SHP77 treated with DMSO at 0.1 percent for 48 hours (cell line): ENCODE results near the gene ZW10.
"Not testable (repeated sequence)": the region's sequence is repeated elsewhere in the genome, so short reads cannot be mapped to it uniquely, and the experiment has no call there.

Source experiments
- DNase-seq: peaks from one replicate; lab custom pipeline; 2025; lab: John Stamatoyannopoulos, UW

Gene ZW10

DNA sequence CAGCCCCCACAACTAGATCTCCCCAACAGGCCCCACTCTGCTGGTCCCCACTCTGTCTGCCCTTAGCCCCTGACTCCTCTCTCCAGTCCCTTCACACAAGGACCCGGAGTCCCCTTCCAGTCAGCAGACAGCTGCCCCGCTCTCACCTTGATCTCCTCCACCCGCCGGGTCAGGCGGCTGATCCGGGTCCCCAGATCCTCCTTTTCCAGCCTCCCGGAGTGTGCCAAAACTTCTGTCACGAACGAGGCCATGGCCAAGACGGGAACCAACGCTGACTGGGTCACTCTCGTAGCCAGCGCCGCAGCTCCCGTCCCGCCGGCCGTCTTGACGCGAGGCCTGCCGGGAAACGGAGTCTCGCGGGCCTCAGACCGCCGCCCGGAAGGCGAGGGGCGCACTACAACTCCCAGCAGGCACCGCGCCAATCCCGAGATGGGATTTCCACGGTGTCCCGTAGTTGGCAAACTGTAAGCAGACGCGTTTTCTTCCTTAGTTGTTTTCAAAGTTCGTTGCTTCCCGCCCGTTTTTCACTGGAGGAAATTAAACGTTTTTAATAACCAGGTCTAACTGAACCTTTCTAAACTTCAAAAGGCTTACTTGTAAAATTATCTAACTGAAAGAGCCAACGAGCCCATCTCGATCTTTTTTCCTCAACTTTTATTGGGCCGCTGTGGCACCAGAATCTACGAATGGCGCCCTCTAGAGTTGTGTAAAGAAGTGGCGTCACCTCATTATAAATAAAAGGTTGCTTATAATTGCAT, at the start of gene ZW10:
Gene ZW10 (minus strand): TSS at position 277 of the 758 bp plus-strand sequence. CDS start 26 bp downstream, at position 251.
- peak; percentile 93 for DNase-seq

DNA sequence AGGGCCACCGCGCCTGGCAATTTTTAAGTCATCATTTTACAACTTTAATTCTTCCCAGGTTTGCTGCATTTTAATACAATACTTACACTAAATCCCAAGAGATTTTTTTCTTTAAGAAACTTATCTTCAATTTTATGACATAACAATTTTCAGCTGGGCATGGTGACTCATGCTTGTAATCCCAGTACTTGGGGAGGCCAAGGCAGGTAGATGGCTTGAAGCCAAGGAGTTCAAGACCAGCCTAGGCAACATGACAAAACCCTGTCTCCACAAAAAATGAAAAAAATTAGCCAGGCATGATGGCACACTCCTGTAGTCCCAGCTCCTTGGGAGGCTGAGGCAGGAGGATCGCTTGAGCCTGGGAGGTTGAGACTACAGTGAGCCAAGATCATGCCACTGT, 44.9 kb upstream of the ZW10 start:
- no peak for DNase-seq

GRCh38 chr11:113817626-113818025, 44.1 kb upstream of the ZW10 start:
- DNase-seq = no peak

- no peak for DNase-seq
These were observed 43.7 kb upstream of the ZW10 start for GRCh38 chr11:113817162-113817561.

GRCh38 chr11:113814181-113814580, 40.7 kb upstream of the ZW10 start:
- no peak for DNase-seq

- DNase-seq = no peak
These were observed 35.4 kb upstream of the ZW10 start for GRCh38 chr11:113808931-113809330.

DNA sequence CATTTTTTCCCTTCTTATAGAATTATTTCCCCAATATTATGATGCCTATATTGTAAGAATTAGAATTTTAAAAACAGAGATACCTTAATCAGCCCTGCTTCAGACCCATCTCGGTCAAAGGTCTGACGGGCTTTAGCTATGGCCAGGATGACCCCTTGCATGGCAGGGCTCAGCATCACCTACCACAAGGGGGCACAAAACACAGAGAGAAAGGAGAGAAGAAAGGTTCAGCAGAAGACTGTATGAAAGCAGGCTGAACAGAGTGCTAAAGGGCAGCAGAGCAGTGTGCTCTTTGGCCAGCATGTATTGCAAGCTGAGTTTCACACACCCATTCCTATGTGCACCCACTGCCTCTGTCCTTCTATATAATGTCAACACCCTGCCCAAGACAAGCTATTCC, 32.9 kb upstream of the ZW10 start:
- DNase-seq = no peak

- DNase-seq = no peak
These were observed 32.1 kb upstream of the ZW10 start for GRCh38 chr11:113805640-113806039.

DNA sequence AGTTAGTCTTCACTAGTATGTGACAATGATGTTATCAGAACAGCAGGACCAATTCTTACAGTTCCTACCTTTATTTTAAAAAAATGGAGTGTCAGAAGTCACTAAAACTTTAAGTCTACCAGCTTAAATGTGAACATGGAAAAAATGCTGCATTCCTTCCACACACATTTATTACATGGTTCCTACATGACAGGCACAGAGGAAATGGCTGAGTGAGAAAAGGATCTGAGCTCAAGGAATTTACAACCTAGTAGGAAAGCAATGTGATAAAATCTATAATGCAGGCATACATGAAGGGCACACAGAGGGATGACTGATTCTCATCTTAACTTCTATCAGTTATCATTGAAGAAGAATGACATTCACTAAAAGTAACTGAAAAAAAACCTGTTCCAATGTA, 29.1 kb upstream of the ZW10 start:
- DNase-seq = no peak

DNA sequence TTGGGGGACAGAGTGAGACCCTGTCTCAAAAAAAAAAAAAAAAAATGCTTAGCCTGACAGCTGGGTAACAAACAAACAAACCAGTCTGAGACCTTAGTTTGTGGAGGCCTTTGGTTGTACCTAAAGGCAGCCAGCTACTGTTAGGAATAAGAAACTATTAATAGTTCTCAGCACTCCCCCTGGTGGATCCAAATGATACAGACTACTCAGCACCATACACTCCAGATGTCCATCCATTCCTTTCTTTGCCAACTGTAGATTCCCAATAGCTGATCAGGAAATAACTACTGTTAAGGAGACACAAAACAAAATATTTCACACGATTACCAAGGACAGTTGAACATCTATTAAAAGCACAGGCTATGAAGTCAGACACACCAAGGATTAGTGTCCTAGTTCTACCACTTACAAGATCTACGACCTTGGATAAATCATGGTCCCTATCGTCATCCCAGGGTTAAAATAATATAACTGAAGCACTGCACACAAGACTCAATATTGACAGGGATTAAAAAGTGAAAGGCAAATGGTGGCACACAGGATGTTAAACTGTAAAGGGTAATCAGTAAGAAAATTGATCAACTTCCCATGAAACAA, 23.3 kb upstream of the ZW10 start:
- DNase-seq = peak; percentile 52

- no peak for DNase-seq
These were observed 16.3 kb upstream of the ZW10 start for GRCh38 chr11:113789675-113790320.

- DNase-seq = not testable (repeated sequence)
These were observed 15.5 kb upstream of the ZW10 start for GRCh38 chr11:113789016-113789415.

GRCh38 chr11:113782134-113782533, 8.6 kb upstream of the ZW10 start:
- DNase-seq = no peak

DNA sequence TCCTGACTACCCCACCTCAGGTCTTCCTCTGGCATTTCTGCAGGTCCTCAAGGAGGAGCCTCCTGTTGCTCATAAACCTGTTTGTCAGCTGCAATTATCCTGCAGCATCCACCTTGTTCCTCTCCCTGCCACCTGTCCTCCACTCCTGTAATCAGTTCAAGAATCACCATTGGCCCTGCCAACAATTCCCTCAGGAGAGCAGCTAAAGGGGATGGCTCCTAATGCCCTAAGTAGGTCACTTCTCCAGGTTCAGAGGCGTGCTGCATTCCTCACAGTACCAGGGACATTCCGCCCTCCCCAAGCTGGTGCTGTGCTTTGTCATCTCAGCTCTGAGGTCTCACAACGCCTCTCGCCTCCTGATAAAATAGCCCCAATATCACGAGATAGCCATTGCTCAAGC, 8.2 kb upstream of the ZW10 start:
- no peak for DNase-seq

GRCh38 chr11:113779496-113779895, 6.0 kb upstream of the ZW10 start, which contains the start of gene CLDN25:
Gene CLDN25 (plus strand): TSS chr11:113779796. CDS start chr11:113779796, 0 bp downstream.
- no peak for DNase-seq

- DNase-seq = peak; percentile 29
These were observed 4.8 kb upstream of the ZW10 start for GRCh38 chr11:113778111-113778910.

- no peak for DNase-seq
These were observed 647 bp upstream of the ZW10 start for GRCh38 chr11:113774174-113774503.

DNA sequence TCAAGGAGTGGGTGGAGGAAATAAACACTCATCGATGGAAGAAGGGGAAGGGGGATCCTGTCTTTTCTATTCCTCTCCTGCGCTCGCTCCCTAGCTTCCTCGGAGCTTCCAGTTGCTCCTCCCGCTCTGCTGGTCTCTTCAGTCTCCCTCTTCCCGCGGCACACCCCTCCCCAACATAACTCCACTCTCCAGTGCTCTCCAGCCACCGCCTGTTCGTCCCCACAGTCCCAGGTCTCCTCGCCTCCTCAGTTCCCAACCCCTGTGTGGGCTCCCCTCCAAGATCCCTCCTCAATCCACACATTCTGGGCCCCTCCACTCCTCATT, 438 bp downstream of the ZW10 start:
- DNase-seq = no peak

DNA sequence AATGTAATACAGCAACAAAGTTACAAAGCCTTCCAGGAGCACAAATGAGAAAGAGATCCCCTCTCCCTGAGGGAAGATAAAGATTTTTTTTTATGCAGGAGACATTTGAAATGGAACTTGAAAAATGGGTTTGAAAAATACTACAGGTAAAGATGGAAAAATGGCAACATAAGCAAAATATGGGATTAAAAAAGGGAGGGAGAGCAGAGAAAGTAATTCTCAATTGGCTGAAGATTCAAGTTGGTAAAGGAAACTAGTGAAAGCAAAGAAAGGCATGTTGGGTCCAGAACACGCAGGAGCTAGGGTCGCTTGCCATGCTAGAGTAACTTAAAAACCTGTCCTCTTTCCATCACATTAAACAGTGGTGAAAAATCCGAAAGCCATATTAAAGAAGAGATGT, 1.5 kb downstream of the ZW10 start:
- no peak for DNase-seq

DNA sequence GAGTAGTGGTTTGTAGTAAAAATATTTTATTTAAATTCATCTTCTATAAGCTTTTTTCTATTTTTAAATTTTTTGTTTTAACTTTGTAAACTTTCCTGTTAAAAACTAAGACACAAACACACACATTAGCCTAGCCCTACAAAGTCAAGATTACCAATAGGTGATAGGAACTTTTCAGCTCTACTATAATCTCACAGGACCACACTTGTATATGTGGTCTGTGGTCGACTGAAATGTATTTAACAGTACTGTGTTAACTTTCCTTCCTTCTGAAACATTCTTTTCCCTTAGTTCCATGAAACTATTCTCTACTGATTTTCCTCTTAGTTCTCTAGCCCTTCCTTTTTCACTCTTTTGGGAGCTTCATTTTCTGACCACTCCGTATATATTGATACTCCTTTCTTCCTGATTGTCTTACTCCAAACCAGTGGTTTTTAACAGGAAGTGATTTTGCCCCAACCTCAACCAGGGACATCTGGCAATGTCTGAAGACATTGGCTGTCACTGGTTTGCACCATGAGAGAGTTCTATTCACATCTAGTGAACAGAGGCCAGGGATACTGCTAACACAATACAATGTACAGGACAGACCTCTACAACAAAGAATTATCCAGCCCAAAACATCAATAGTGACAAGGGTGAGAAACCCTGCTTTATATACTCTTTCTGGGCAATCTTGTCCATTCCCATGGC, 8.8 kb downstream of the ZW10 start:
- DNase-seq = no peak

GRCh38 chr11:113763040-113763439, 10.5 kb downstream of the ZW10 start:
- DNase-seq = not testable (repeated sequence)

- no peak for DNase-seq
These were observed 13.3 kb downstream of the ZW10 start for GRCh38 chr11:113760241-113760640.
